Mucosa of descending colon (tissue), 3 donors: ENCODE measurements around the gene ZMIZ1. TPM values are rescaled to one million over a fixed set of nuclear protein-coding genes. Genes with fewer than 3 reads are reported as not detected.

Source experiments
- ATAC-seq: fragments of 200-7000 bp; cut with Tn5 transposase; one replicate; pipeline ENCODE4 v1.9.1; 2020; ENCODE audit warnings: mild to moderate bottlenecking, moderate library complexity
- DNase-seq, 3 donors: peaks; one replicate each; pipeline ENCODE4 v3.0.0-alpha.2; 2020
- H3K36me3 ChIP-seq: fragments of 200-600 bp; one replicate; pipeline ENCODE4 v1.8.0; 2021; ENCODE audit warnings: low read depth, mild to moderate bottlenecking
- H3K4me1 ChIP-seq: fragments of 200-600 bp; one replicate; pipeline ENCODE4 v1.8.0; 2021; ENCODE audit warnings: low read depth, mild to moderate bottlenecking
- H3K4me3 ChIP-seq: fragments of 200-600 bp; one replicate; pipeline ENCODE4 v1.8.0; 2021; ENCODE audit warnings: mild to moderate bottlenecking
- H3K9me3 ChIP-seq: fragments of 200-600 bp; one replicate; pipeline ENCODE4 v1.8.0; 2021; ENCODE audit warnings: mild to moderate bottlenecking
- intact Hi-C, 2 donors: fragments of 100-400 bp; cut with DNase I in 1 of 2; cut with micrococcal nuclease in 1 of 2; formaldehyde crosslinking; loops; one replicate each; pipeline versions ENCODE4 v1.11.0 to v1.11.1; 2022; cut with DNase I, micrococcal nuclease
- total RNA-seq, 3 donors: library from RNA; stranded (reverse); fragmentation: NEBNext Ultra II Directional in 2 of 3; extraction: Animal tissue kit (Norgen Biotek cat#: 25700) in 2 of 3; gene quantifications; one replicate each; pipeline versions ENCODE4 v1.2.1 to v1.2.4, GENCODE V29; 2021 to 2023
- TF ChIP-seq, protein P1 (sequence below): fragments of 200-600 bp; IDR thresholded peaks from one replicate; pipeline ENCODE4 v1.8.0; 2022; ENCODE audit warnings: antibody characterized with exemption, mild to moderate bottlenecking
- donor health status: DM: no; HTN: no; CAD: no; lungs with moderate emphysema.
- donor health status: DM: no; HTN: no; CAD: no.
- donor health status: DM: no; HTN: yes; CAD: no.

ZMIZ1 gene
- total RNA-seq, 3 donors from 2014 or later = 61.4 to 103 (median 89.1) TPM

DNA sequence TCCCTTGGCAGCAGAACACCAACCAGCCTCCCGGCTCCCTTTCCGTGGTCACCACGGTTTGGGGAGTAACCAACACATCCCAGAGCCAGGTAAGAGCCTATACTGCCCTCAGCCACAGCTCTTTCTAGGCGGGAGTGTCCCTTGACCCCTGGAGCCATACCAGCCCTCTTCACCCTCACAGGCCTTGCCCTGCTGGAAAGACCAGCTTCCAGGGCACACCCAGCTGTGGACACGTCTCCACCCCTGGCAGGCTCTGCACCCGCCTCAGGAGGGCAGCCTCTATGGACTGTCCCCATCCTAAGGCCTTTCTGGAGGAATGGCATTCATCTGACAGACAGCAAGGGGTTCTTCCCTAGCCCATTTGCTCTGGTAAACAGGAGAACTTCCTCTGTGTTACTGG lies 221.0 kb downstream of the ZMIZ1 start:
- peaks cover 39% of the 10 kb centered on the region for H3K4me1 ChIP-seq
- ATAC-seq = peak; percentile 51
- H3K36me3 ChIP-seq = peaks cover 2% of the 10 kb centered on the region

DNA sequence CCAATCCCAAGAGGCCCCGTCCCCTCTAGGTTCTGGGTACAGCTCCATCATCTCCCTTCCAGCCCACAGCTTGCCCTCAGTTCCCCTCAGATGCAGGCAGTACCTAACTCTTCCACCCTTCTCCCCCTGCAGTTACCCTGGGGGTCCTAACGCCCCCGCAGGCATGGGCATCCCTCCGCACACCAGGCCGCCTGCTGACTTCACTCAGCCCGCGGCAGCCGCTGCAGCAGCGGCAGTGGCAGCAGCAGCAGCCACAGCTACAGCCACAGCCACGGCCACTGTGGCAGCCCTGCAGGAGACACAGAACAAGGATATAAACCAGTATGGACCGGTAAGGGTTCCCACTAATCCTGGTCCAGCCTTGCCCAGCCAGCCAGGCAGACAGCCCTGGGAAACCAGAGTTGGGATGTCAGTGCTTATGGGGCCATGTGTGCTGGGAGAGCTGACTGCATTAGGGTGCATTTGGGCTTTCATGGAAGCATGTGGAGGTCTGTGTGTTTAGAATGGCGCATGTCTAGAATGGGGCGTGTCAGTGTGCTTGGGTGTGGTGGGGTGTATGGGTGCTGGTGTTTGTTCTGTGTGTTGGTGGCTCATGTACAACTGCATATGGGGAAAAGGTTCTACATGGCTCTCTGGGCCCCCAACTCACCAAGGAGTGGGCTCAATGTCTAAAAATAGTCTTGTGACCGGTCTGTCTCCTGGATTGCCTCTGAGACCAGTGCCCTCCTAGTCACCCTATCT lies 223.4 kb downstream of the ZMIZ1 start:
- ATAC-seq = peak; percentile 48

More for the DNA sequence above, 221.0 kb downstream of the ZMIZ1 start:
- Histone ChIP-seq H3K4me3 (no peak overlapping the region), H3K9me3 (no peaks in the 10 kb centered on the region)
- intact Hi-C loops = no loop called here
- TF ChIP-seq, protein P1, sequence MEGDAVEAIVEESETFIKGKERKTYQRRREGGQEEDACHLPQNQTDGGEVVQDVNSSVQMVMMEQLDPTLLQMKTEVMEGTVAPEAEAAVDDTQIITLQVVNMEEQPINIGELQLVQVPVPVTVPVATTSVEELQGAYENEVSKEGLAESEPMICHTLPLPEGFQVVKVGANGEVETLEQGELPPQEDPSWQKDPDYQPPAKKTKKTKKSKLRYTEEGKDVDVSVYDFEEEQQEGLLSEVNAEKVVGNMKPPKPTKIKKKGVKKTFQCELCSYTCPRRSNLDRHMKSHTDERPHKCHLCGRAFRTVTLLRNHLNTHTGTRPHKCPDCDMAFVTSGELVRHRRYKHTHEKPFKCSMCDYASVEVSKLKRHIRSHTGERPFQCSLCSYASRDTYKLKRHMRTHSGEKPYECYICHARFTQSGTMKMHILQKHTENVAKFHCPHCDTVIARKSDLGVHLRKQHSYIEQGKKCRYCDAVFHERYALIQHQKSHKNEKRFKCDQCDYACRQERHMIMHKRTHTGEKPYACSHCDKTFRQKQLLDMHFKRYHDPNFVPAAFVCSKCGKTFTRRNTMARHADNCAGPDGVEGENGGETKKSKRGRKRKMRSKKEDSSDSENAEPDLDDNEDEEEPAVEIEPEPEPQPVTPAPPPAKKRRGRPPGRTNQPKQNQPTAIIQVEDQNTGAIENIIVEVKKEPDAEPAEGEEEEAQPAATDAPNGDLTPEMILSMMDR = no peak
- DNase-seq = peak; percentile 52 to 64 (median 60)

GRCh38 chr10:79292891-79293746 lies 224.4 kb downstream of the ZMIZ1 start:
- intact Hi-C loops = no loop called here
- Histone ChIP-seq H3K36me3 (peaks cover 2% of the 10 kb centered on the region), H3K4me3 (no peak overlapping the region), H3K9me3 (no peaks in the 10 kb centered on the region), H3K4me1 (peaks cover 21% of the 10 kb centered on the region)
- ATAC-seq = peak; percentile 46
- peak in 1 of 3 donors; percentile 66 for DNase-seq
- TF ChIP-seq, protein P1 = no peak

More for the DNA sequence above, 223.4 kb downstream of the ZMIZ1 start:
- H3K4me3 ChIP-seq = no peak overlapping the region
- TF ChIP-seq, protein P1 = no peak
- H3K36me3 ChIP-seq = peaks cover 2% of the 10 kb centered on the region
- H3K9me3 ChIP-seq = no peaks in the 10 kb centered on the region
- intact Hi-C loops = no loop called here
- peaks cover 22% of the 10 kb centered on the region for H3K4me1 ChIP-seq
- DNase-seq = no peak

DNA sequence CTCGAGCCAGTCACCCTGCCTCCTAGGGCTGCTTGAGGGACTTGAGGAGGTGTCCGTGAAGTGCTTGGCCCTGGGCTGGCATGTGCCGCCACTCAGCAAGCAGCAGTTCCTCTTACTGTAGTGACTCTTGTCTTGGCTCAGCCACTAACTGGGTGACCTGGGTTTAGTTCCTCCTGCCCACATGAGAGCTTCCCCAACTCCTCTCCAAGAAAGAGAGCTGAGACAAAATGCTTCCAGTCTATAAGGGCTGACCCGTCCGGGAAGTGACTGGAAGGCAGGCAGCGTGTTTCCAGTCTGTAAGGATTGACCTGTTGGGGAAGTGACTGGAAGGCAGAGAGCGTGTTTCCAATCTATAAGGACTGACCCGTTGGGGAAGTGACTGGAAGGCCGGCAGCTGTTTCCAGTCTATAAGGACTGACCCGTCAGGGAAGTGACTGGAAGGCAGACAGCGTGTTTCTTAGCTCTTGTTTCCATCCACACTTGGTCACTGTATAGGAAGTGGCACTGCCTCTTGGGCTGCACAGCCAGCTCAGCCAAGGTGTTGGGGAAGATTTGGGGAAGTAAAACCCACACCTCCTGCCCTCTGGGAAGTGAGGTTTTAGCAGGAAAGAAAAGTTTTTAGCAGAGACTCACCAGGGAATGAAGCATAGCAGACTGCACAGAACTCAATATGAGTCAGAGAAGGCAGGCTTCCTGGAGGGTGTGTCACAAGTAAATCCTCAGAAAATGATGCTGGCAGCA lies 225.2 kb downstream of the ZMIZ1 start:
- DNase-seq (peak in 1 of 3 donors; percentile 66), ATAC-seq (peak; percentile 13)
- Histone ChIP-seq H3K9me3 (no peaks in the 10 kb centered on the region), H3K4me3 (no peak overlapping the region), H3K36me3 (peaks cover 2% of the 10 kb centered on the region), H3K4me1 (peaks cover 19% of the 10 kb centered on the region)
- intact Hi-C loops = no loop called here
- TF ChIP-seq, protein P1 = no peak

GRCh38 chr10:79295563-79295962 lies 226.8 kb downstream of the ZMIZ1 start:
- no peak for ATAC-seq
- Histone ChIP-seq H3K36me3 (peaks cover 2% of the 10 kb centered on the region), H3K9me3 (no peaks in the 10 kb centered on the region), H3K4me1 (peaks cover 9% of the 10 kb centered on the region), H3K4me3 (no peak overlapping the region)
- no peak for DNase-seq
- TF ChIP-seq, protein P1 = no peak
- intact Hi-C loops = no loop called here
